Gastroesophageal sphincter (tissue), 3 donors: ENCODE results near the gene SLC35F3.

Source experiments
- CTCF ChIP-seq, 4 experiments: fragments of 200-600 bp in 2 of 4; fragments of 450-650 bp in 2 of 4; sonication (generic) in 1 of 4; IDR thresholded peaks; one replicate each; pipeline ENCODE4 v1.5.1; 2017 to 2019; ENCODE audit warnings: antibody characterized with exemption in 4 of 4, mild to moderate bottlenecking in 2 of 4, moderate library complexity in 2 of 4
- EP300 ChIP-seq: sonication (generic); formaldehyde crosslinking; IDR thresholded peaks from one replicate; pipeline ENCODE4 v1.6.1; 2017; ENCODE audit warnings: antibody characterized with exemption, mild to moderate bottlenecking
- POLR2A ChIP-seq, 2 donors: fragments of 450-650 bp; IDR thresholded peaks; one replicate each; pipeline ENCODE4 v1.6.1; 2017; ENCODE audit warnings: antibody characterized with exemption in 2 of 2, mild to moderate bottlenecking in 2 of 2, moderate library complexity in 1 of 2
- POLR2AphosphoS5 ChIP-seq: sonication (generic); formaldehyde crosslinking; IDR thresholded peaks from one replicate; pipeline ENCODE4 v1.6.1; 2017; ENCODE audit warnings: antibody characterized with exemption

DNA sequence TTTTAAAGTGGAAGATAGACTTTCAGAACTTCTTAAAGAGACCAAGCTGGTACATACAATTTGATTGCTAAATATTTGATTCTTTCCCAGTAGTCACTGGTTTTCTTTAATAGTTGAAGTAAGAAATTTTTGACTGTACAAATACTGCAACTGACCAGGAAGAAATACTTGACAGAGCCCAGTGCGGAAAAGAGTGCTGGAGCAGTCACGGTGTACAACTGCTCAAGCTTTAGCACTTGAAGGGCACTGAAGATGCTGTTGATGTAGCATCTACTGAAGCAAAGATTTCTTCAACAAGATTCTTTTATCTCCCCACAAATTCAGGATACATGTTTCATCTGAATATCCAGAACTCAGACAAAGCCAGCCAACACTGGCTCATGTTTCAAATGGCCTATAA, 41.5 kb downstream of the SLC35F3 start:
- TF ChIP-seq EP300 (no peak), CTCF (IDR thresholded peaks at IDR 0.05) (no peak), POLR2AphosphoS5 (no peak), POLR2A (IDR thresholded peaks at IDR 0.05) (no peak)
